NCI-H2107 (cell line): ENCODE results near the gene OR4X2.
"Not testable (repeated sequence)": the region's sequence is repeated elsewhere in the genome, so short reads cannot be mapped to it uniquely, and the experiment has no call there.

Source experiments
- DNase-seq: peaks from one replicate; lab custom pipeline; 2025; lab: John Stamatoyannopoulos, UW

Gene OR4X2, protein sequence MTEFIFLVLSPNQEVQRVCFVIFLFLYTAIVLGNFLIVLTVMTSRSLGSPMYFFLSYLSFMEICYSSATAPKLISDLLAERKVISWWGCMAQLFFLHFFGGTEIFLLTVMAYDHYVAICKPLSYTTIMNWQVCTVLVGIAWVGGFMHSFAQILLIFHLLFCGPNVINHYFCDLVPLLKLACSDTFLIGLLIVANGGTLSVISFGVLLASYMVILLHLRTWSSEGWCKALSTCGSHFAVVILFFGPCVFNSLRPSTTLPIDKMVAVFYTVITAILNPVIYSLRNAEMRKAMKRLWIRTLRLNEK

DNA sequence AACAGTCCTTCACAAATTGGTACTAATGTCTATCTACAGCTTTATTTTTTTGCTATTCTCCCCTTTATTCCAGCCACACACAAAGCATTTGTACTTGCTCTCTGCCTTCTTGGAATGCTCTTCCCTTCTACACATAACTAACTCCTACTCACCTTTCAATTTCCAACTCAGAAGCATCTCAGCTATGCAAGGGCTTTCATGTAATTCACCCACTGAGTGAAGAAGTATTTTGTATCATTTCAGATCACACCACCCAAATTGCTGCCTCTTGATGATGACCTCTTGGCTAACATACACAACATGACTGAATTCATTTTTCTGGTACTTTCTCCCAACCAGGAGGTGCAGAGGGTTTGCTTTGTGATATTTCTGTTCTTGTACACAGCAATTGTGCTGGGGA lies at the start of gene OR4X2:
Gene OR4X2 (plus strand): TSS at position 301 of the 400 bp plus-strand sequence. CDS start 0 bp downstream, at position 301.
- no peak for DNase-seq

DNA sequence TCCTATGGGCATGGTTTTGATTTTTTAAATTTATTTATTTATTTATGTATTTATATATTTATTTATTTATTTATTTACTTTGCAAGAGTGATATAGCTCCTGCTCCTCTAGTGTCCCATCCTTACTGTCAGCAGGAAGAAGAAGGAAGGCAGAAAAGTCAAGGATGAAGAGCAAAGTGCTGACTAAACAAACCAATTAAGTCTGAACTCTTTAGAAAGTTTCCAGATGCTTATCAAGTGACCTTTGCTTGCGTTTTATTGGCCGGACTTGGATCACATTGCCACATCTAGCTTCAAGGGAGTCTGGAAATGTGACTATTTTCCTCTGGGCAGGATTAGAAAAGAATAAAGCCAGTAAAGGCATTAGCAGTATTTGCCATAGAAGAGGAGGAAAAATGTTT lies 37.0 kb upstream of the OR4X2 start:
- no peak for DNase-seq

DNA sequence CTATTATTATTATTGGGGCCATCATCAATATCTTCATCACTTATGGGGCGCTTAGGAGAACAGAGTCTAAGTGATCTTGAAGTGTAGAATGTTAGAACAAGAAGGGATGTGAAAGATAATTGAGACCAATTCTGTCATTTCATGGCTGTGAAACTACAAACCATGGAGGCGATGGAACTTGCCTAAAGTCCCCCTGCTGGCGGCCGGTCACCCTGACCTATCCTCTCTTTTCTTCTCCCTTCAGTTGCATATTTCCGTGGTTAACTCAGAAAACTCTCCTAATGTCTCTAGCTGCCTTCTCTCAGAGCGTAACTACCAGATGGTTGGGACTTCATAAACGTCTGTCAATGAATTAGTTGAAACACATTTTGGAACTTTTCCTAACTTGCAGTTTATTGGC lies 34.9 kb upstream of the OR4X2 start:
- no peak for DNase-seq

DNA sequence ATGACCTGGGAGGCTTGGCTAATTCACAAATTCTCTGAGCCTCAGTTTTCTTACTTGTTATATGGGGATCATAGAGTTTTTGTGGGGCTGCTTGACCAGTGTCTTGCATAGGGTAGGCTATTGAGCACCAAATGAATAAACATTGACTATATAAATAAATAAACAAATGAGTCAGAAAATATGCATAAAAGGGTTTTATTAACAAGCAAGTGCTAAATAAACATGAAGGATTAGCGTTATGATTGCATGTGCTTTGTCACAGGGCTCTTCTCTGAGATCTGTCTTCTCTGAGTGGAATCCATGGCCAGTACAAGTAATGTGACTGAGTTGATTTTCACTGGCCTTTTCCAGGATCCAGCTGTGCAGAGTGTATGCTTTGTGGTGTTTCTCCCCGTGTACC lies 28.4 kb upstream of the OR4X2 start, which contains the start of gene OR4B1:
Gene OR4B1 (plus strand): TSS at position 301 of the 400 bp plus-strand sequence. CDS start 0 bp downstream, at position 301.
- no peak for DNase-seq

DNA sequence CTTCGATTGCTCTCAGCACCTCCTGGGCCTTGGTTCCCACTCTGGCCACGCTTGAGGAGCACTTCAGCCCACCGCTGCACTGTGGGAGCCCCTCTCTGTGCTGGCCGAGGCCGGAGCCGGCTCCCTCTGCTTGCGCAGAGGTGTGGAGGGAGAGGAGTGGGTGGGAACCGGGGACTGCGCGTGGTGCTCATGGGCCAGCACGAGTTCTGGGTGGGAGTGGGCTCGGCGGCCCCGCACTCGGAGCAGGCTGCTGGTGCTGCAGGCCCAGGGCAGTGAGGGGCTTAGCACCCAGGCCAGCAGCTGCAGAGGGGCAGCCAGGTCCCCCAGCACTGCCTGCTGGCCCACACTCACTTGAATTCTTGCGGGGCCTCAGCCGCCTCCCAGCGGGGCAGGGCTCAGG lies 16.1 kb upstream of the OR4X2 start:
- no peak for DNase-seq

DNA sequence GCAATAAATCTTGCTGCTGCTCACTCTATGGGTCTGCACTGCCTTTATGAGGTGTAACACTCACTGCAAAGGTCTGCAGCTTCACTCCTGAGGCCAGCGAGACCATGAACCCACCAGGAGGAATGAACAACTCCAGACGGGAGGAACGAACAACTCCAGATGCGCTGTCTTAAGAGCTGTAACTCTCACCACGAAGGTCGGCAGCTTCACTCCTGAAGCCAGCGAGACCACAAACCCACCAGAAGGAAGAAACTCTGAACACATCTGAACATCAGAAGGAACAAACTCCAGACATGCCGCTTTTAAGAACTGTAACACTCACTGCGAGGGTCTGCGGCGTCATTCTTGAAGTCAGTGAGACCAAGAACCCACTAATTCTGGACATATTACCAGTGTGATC lies 14.8 kb upstream of the OR4X2 start:
- not testable (repeated sequence) for DNase-seq

DNA sequence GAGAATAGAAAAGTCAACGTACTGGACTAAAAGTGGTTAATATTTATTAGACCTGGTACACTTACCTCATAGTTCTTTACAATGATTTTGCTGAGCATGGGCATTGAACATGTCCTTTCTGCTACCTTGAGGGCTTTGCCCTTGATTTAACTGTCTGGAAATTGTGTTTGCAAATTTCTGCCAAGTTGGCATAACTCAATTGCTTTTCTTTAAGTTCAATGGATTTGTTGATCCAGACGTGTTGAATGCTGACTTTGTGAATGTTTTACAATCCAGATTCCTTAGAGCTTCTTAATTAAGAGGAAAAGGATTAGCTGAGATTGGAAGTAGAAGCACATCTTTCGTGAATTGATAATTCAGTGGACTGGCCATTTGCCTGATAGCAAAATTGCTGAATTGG lies 7.2 kb upstream of the OR4X2 start:
- DNase-seq, result no peak

DNA sequence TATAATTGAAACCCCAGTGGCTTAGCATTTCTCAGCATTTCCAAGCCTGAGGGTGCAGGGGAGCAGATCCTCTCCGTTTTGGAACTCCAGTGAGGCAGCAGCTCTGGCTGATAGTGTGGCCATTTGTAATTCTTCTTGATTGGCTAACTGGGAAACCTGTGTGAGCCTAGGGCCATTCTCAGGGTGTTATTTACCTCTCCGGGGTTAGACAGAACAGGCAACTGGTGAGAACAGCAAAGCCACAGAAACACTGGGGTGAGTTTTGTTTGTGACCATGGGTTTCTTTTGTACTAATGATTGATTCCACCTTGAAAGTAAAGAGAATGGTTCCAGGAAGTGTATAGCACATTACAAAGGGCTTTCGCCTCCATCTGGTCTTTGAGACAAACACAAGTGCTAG lies 2.4 kb upstream of the OR4X2 start:
- no peak for DNase-seq

DNA sequence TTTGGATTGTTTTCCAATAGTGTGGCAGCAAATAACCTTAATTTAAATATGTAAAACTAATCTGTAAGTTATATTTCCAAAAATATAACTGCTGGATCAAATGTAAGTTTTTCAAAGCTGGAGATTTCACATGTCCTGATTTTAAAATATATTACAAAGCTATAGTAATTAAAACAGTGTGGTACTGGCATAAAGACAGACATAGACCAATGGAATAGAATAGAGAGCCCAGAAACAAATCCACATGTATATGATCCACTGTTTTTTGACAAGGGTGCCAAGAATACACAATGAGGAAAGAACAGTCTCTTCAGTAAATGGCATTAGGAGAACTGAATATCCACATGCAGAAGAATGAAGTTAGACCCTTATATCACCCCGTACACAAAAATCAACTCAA lies 4.0 kb downstream of the OR4X2 start:
- no peak for DNase-seq

DNA sequence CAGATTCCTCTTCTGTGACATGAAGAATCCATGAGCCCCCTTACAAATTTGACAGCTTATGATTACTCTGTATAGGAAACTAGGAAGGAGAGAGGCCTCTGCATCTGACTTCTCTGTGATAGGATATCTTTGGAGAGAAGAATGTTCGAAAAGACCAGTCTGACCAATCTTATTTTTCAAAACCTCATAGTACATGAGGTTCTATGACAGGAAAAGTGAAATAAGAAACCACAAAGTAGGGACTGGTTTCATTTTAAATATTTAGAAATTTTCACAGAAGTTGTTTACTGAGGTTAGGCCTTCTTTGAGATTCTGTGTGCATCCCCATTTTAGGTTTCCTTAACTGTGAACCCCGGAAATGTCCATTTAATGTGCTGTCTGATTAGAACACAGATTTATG lies 16.7 kb downstream of the OR4X2 start:
- no peak for DNase-seq

DNA sequence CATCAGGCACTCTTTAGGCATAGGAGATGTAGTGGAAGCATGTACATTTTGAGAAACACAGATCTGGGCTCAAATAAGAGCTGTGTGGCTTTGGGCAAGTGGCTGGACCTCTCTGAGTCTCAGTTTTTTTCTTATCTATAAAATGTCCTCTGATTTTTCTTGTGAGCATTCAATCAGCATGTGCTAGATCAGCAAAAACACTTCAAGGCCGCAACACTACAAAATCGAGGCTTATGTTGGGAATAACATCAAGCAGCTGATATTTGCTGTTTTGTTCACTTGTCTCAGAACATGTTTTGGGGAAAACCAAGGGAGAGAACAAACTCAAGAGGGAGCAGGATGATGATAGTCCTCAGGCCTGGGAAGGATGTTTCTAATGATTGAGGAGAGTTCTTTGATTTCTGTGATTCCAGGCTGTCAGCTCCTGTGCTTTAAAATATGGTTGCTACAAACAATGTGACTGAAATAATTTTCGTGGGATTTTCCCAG lies 18.6 kb downstream of the OR4X2 start, which contains the start of gene OR4X1:
Gene OR4X1 (plus strand): TSS at position 439 of the 489 bp plus-strand sequence. CDS start 0 bp downstream, at position 439.
- no peak for DNase-seq

DNA sequence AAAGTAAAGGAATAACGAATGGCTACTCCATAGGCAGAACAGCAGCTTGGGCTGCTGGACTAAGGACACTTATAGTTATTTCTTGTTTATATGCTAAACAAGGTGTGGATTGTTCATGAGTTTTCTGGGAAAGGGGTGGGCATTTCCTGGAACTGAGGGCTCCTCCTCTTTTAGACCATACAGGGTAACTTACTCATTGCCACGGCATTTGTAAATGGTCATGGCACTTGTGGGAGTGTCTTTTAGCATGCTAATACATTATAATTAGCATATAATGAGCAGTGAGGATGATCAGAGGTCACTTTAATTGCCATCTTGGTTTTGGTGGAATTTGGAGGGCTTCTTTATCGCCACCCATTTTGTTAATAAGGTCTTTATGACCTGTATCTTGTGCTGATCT lies 25.7 kb downstream of the OR4X2 start:
- no peak for DNase-seq

DNA sequence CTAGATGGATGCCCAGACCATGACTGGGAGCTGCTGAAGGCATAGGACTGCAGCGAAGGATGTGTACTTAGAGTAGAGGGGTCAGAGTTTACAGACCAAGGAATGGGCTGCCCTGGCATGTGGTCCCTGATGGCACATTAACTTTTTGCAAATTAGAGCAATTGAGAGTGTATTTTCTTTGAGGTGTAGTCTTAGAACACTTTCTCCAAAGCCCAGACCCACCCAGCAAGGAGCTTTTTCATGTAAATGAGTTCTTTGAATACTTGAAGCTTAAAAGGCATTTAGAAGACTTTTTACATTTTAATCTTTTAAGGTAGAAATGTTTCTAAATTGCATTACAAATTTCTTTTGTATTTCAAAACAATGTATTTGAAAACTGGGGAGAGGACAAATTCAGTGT lies 27.7 kb downstream of the OR4X2 start:
- no peak for DNase-seq
